Uterus (tissue), 4 donors: ENCODE results near the gene ITPR1. TPM values are rescaled to one million over a fixed set of nuclear protein-coding genes. Genes with fewer than 3 reads are reported as not detected.

Experiments
- DNase-seq, 2 donors: peaks; one replicate each; pipeline ENCODE4 v3.0.0-alpha.2; 2019 to 2020
- H3K27ac ChIP-seq, 2 donors: fragments of 200-600 bp; sonication (generic); 1 replicate in 1 of 2; 2 replicates in 1 of 2; pipeline ENCODE4 v1.5.1; 2016 to 2018
- H3K27me3 ChIP-seq, 2 donors: fragments of 200-600 bp; sonication (generic); one replicate each; pipeline ENCODE4 v1.5.1; 2018 to 2019; ENCODE audit warnings: control low read depth in 1 of 2
- H3K36me3 ChIP-seq, 2 donors: fragments of 200-600 bp; sonication (generic); one replicate each; pipeline ENCODE4 v1.5.1; 2019; ENCODE audit warnings: control low read depth in 1 of 2
- H3K4me1 ChIP-seq, 2 donors: fragments of 200-600 bp; sonication (generic); one replicate each; pipeline ENCODE4 v1.5.1; 2018 to 2019; ENCODE audit warnings: control low read depth in 1 of 2
- H3K4me3 ChIP-seq, 2 donors: fragments of 200-600 bp; sonication (generic); 1 replicate in 1 of 2; 2 replicates in 1 of 2; pipeline ENCODE4 v1.5.1; 2018 to 2019; ENCODE audit warnings: mild to moderate bottlenecking in 1 of 2
- H3K9me3 ChIP-seq, 2 donors: fragments of 200-600 bp; sonication (generic); one replicate each; pipeline ENCODE4 v1.5.1; 2019; ENCODE audit warnings: control low read depth in 1 of 2
- POLR2A ChIP-seq, 2 donors: fragments of 450-650 bp; IDR thresholded peaks; one replicate each; pipeline ENCODE4 v1.6.1; 2016; ENCODE audit warnings: antibody characterized with exemption in 2 of 2, mild to moderate bottlenecking in 1 of 2, moderate library complexity in 1 of 2
- intact Hi-C: fragments of 100-400 bp; cut with DNase I; formaldehyde crosslinking; loops from one replicate; pipeline ENCODE4 v1.15.1; 2023; ENCODE audit warnings: low total_unique reads
- total RNA-seq, 4 donors: library from RNA; depleted of rRNA in 3 of 4; stranded (reverse); fragments of >200 nt in 3 of 4; gene quantifications; one replicate each; pipeline versions ENCODE4 v1.1.0 to v1.2.4, GENCODE V29; 2014 to 2023
- TF ChIP-seq, protein P1 (sequence below), 4 experiments: fragments of 200-600 bp in 2 of 4; fragments of 450-650 bp in 2 of 4; sonication (generic) in 2 of 4; IDR thresholded peaks; one replicate each; pipeline ENCODE4 v1.5.1; 2016 to 2019; ENCODE audit warnings: antibody characterized with exemption in 4 of 4, mild to moderate bottlenecking in 2 of 4, moderate library complexity in 1 of 4
- donor health status: DM: yes; HTN: yes; CAD: no.

ITPR1 gene
- total RNA-seq, 4 donors from 2014 or later: 98.2 to 224 (median 141) TPM

GRCh38 chr3:4742359-4742758 is 249.2 kb downstream of the ITPR1 start:
- DNase-seq: no peak
- no peak for TF ChIP-seq POLR2A (IDR thresholded peaks at IDR 0.05)
- TF ChIP-seq, protein P1, sequence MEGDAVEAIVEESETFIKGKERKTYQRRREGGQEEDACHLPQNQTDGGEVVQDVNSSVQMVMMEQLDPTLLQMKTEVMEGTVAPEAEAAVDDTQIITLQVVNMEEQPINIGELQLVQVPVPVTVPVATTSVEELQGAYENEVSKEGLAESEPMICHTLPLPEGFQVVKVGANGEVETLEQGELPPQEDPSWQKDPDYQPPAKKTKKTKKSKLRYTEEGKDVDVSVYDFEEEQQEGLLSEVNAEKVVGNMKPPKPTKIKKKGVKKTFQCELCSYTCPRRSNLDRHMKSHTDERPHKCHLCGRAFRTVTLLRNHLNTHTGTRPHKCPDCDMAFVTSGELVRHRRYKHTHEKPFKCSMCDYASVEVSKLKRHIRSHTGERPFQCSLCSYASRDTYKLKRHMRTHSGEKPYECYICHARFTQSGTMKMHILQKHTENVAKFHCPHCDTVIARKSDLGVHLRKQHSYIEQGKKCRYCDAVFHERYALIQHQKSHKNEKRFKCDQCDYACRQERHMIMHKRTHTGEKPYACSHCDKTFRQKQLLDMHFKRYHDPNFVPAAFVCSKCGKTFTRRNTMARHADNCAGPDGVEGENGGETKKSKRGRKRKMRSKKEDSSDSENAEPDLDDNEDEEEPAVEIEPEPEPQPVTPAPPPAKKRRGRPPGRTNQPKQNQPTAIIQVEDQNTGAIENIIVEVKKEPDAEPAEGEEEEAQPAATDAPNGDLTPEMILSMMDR (IDR thresholded peaks at IDR 0.05): no peak
- no peaks in the 10 kb centered on the region for H3K36me3 ChIP-seq
- no peak overlapping the region for H3K4me3 ChIP-seq
- intact Hi-C loops: no loop called here
- H3K27ac ChIP-seq: peak overlapping the region; percentile 94 to 98
- peaks cover 0 to 5% of the 10 kb centered on the region in 2 donors for H3K4me1 ChIP-seq
- no peaks in the 10 kb centered on the region for H3K27me3 ChIP-seq
- H3K9me3 ChIP-seq: no peaks in the 10 kb centered on the region

DNA sequence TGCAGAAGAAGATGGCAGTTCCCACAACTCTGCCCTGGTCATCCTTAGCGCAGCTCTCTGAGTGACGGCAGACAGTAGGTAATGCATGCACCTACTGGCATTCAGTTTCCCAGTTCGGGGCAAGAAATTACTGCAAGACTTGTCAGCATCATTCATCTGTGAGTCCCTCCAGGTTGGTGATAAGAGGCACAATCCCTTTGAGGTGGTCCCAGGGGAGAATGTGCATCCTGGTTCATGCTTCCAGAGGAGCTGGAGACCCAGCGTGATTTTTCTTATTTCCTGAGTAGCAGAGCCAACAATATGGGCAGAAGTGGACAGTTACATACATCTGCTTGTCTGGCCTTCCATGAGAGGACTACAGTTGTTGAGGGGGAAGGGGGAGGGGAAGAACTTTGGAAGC is 250.2 kb downstream of the ITPR1 start:
- Histone ChIP-seq H3K27me3 (no peaks in the 10 kb centered on the region), H3K4me3 (no peak overlapping the region), H3K36me3 (no peaks in the 10 kb centered on the region), H3K9me3 (no peaks in the 10 kb centered on the region), H3K4me1 (peaks cover 0 to 5% of the 10 kb centered on the region in 2 donors), H3K27ac (peak overlapping the region; percentile 94 to 98)
- no peak for DNase-seq
- intact Hi-C loops: no loop called here
- TF ChIP-seq POLR2A (IDR thresholded peaks at IDR 0.05): no peak
- TF ChIP-seq, protein P1 (IDR thresholded peaks at IDR 0.05): no peak

GRCh38 chr3:4744405-4745234 is 251.5 kb downstream of the ITPR1 start:
- DNase-seq: no peak
- Histone ChIP-seq H3K9me3 (no peaks in the 10 kb centered on the region), H3K4me1 (peaks cover under 1 to 8% of the 10 kb centered on the region in 2 donors), H3K36me3 (no peaks in the 10 kb centered on the region), H3K4me3 (no peak overlapping the region), H3K27ac (peak overlapping the region; percentile 94 to 98), H3K27me3 (no peaks in the 10 kb centered on the region)
- TF ChIP-seq POLR2A (IDR thresholded peaks at IDR 0.05): no peak
- TF ChIP-seq, protein P1 (IDR thresholded peaks at IDR 0.05): no peak
- intact Hi-C loops: no loop called here

DNA sequence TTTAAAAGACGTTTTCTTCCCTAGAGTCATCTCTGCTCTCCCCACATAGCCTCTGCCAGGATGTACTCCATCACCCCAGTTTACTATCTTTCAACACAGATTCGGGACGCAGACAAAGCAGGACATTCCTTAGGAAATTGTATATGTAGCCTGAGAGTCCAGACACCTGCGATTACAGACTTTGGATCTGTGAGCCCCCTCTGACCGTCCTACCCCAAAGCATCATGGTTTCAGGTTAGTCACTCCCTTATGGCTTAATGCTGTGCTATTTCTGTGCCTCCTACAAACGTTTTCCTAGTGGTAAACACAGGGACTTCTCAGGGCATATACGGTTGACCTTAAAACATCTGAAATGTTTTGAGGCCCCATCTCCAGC is 252.1 kb downstream of the ITPR1 start:
- DNase-seq: no peak
- no peaks in the 10 kb centered on the region for H3K9me3 ChIP-seq
- intact Hi-C loops: no loop called here
- H3K36me3 ChIP-seq: no peaks in the 10 kb centered on the region
- H3K27ac ChIP-seq: peak overlapping the region; percentile 94 to 98
- no peaks in the 10 kb centered on the region for H3K27me3 ChIP-seq
- no peak overlapping the region for H3K4me3 ChIP-seq
- TF ChIP-seq, protein P1 (IDR thresholded peaks at IDR 0.05): no peak
- no peak for TF ChIP-seq POLR2A (IDR thresholded peaks at IDR 0.05)
- peaks cover 7 to 8% of the 10 kb centered on the region in 2 donors for H3K4me1 ChIP-seq

DNA sequence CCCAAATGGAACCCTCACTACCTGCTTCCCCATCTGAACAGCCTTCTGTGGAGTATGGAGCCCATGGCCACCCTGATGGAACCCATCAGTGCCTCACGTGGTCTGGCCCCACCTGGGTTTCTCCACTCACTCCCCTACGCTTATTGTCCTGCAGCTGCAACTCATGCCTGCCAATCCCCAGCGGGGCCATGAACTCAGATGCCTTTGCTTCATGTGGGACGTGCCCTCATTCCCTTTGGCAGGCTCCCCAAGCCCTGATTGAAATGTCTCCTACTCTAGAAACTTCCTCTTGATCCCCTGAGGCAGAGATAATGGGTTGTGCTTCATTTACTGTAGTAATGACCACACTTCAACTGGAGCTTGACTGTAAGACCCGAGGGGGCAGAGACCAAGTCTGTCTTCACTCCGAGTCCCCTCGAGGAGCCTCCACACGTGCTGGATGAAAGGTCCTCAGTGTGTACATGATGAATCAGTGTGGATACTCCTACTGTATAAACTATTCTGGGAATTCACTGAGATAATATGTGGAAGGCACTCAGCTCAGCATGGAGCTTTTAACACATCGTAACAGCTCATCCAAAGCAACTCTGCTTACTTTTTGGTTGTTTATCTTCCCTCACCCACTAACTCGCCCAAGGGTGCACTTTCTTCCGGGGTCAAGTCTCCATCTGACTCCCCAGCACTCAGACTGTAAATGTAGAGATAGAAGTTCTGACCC is 253.3 kb downstream of the ITPR1 start:
- no peak for DNase-seq
- no peaks in the 10 kb centered on the region for H3K36me3 ChIP-seq
- no peaks in the 10 kb centered on the region for H3K27me3 ChIP-seq
- intact Hi-C loops: no loop called here
- no peak overlapping the region for H3K4me3 ChIP-seq
- TF ChIP-seq, protein P1 (IDR thresholded peaks at IDR 0.05): no peak
- no peak for TF ChIP-seq POLR2A (IDR thresholded peaks at IDR 0.05)
- peaks cover 10 to 14% of the 10 kb centered on the region in 2 donors for H3K4me1 ChIP-seq
- no peaks in the 10 kb centered on the region for H3K9me3 ChIP-seq
- H3K27ac ChIP-seq: peak overlapping the region; percentile 94 to 98
